Brain microvascular endothelial cell (primary cell): Measurements from ENCODE around the gene MRPL10.

ENCODE experiments used
- DNase-seq: peaks from one replicate; pipeline ENCODE4 v3.0.0-alpha.2; 2020
- H3K27ac ChIP-seq: fragments of 250-450 bp; sonication (Bioruptor Pico); 2 replicates; pipeline ENCODE4 v1.5.1; 2020; ENCODE audit warnings: mild to moderate bottlenecking, moderate library complexity
- H3K27me3 ChIP-seq: fragments of 250-450 bp; sonication (Bioruptor Pico); replicated peaks from 2 replicates; pipeline ENCODE4 v1.5.1; 2020; ENCODE audit warnings: mild to moderate bottlenecking
- H3K36me3 ChIP-seq: fragments of 250-450 bp; sonication (Bioruptor Pico); replicated peaks from 2 replicates; pipeline ENCODE4 v1.5.1; 2020; ENCODE audit warnings: mild to moderate bottlenecking
- H3K4me3 ChIP-seq: 2 replicates; pipeline ENCODE4 v1.5.1; 2011; ENCODE audit warnings: low read depth, mild to moderate bottlenecking, control low read depth, low read length, moderate library complexity
- CTCF ChIP-seq: IDR thresholded peaks from 2 replicates; pipeline ENCODE4 v1.5.1; 2011; ENCODE audit warnings: low read depth, mild to moderate bottlenecking, moderate library complexity, low read length, control low read depth, inconsistent platforms; ENCODE audit errors: missing control alignments
- in situ Hi-C: cut with HindIII; loops from 2 replicates; pipeline ENCODE4 v1.10.0; 2017; ENCODE audit warnings: low sequenced_read_pairs, low pct_ligation_motif_present

Gene MRPL10

DNA sequence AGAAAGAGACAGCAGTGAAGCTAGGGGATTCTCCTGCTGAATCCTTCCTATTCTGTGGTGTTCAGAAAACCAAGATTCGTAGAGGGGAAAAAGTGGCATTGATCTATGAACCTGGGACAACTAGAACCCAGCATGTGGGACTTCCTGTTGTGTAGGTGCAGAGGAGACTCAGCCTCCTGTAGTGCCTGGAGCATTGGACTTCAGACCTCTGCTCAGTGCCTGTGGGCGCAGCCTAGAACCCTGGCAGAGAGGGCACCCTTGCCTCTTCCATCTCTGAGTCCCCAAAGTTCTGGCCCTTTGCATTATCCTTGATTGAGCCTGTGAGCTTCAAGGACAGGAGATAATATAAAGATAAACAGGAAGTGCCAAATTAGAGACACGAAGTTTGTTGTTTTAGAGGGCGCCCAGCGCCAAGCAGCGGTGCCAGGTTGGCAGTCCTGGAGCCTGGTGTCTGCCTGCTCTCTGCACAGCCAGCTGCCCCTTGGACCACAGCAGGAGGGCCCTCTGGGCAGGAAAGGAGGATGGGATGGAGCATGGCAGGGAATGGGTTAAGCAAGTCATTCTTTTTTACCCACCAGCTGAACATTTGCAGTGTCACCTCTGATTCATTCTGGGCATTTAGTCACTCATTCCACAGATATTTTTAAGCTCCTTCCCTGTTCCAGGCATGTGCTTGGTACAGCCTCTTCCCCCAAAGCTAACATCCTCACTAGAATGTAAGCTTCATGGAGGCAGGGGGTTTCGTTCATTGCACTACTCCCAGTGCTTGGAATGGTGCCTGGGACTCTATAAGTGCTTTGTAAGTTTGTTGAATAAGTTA is 31.5 kb upstream of the MRPL10 start:
- no peak for TF ChIP-seq CTCF
- Histone ChIP-seq H3K36me3 (no peaks in the 10 kb centered on the region), H3K27ac (peak overlapping the region; percentile 2), H3K27me3 (no peaks in the 10 kb centered on the region), H3K4me3 (no peak overlapping the region)
- DNase-seq: peak; percentile 67
- in situ Hi-C loops: no loop called here

DNA sequence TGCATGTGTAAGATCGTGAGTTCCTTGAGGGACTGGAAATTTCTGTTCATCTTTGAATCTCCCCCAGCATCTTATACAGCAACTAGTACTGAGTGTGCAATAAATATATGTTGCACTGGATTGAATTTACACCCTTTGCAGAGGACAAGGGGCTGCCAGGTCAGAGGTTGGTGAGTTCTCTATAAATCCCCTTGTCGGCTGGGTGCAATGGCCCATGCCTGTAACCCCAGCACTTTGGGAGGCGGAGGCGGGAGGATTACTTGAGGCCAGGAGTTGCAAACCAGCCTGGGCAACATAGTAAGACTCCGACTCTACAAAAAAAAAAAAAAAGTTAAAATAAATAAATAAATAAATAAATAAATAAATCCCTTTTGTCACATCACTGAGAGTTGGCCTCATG is 29.0 kb upstream of the MRPL10 start:
- no peaks in the 10 kb centered on the region for H3K36me3 ChIP-seq
- no peaks in the 10 kb centered on the region for H3K27me3 ChIP-seq
- in situ Hi-C loops: no loop called here
- no peak for TF ChIP-seq CTCF
- DNase-seq: no peak
- no peak overlapping the region for H3K4me3 ChIP-seq
- no peak overlapping the region for H3K27ac ChIP-seq

- H3K36me3 ChIP-seq: no peaks in the 10 kb centered on the region
- peaks cover 20% of the 10 kb centered on the region for H3K27me3 ChIP-seq
- in situ Hi-C loops: no loop called here
- no peak for TF ChIP-seq CTCF
- DNase-seq: no peak
- no peak overlapping the region for H3K4me3 ChIP-seq
- no peak overlapping the region for H3K27ac ChIP-seq
These were observed 26.5 kb upstream of the MRPL10 start for GRCh38 chr17:47857551-47858455.

DNA sequence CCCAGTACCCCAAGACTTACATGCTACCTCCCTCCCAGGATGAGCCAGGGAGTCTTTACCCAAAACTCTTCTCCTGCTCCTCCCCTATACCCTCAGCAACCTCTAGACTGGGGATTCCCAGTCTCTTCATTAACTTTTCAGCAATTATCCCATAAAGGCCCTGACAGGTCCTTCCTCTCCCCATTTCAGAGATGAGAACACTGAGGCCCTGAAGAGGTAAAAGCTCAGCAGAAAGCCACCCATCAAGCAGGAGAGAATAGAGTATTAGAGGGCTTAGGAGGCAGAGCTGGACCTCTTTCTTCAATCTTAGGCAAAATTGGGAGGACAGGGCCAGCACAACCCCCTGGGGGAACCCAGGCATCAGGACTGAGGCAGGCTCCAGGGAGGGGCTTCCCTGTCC is 25.5 kb upstream of the MRPL10 start:
- in situ Hi-C loops: no loop called here
- Histone ChIP-seq H3K4me3 (no peak overlapping the region), H3K27me3 (peaks cover 30% of the 10 kb centered on the region), H3K27ac (no peak overlapping the region), H3K36me3 (no peaks in the 10 kb centered on the region)
- TF ChIP-seq CTCF: no peak
- no peak for DNase-seq

DNA sequence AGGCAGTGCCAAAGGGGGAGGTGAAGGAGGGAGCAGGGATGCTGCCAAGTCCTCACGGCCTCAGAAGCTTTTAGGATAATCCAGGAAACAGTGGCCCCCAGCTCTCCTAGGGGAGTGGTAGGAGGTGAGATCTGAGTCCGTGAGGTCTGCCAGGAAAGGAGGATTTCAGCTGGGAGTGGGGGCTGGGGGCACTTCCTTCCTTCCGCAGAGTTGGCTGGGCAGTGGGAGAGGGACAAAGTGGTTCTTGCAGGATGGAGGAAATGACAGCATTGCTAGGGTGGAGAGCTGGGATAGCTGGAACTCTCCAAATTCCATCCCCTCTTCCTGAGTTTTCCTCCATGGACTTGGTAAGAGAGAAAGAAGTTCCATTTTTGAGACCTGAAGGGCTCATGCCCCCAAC is 24.4 kb upstream of the MRPL10 start:
- H3K36me3 ChIP-seq: no peaks in the 10 kb centered on the region
- no peak for DNase-seq
- H3K27ac ChIP-seq: no peak overlapping the region
- peaks cover 37% of the 10 kb centered on the region for H3K27me3 ChIP-seq
- H3K4me3 ChIP-seq: no peak overlapping the region
- in situ Hi-C loops: no loop called here
- no peak for TF ChIP-seq CTCF
